Loucy (cell line): ENCODE results near the gene IGSF8.

Experiments
- H2AFZ ChIP-seq: fragments of 200-600 bp; sonication (generic); 2 replicates; pipeline ENCODE4 v1.6.0; 2016; ENCODE audit warnings: antibody characterized with exemption, mild to moderate bottlenecking, low read length, moderate library complexity
- H3F3A ChIP-seq: fragments of 200-600 bp; 2 replicates; pipeline ENCODE4 v1.6.0; 2016; ENCODE audit warnings: antibody characterized with exemption, low read depth, mild to moderate bottlenecking
- H3K27me3 ChIP-seq: fragments of 200-600 bp; sonication (generic); 2 replicates; pipeline ENCODE4 v1.6.1; 2014; ENCODE audit warnings: low read length, mild to moderate bottlenecking; ENCODE audit not compliant: insufficient read depth, poor library complexity, severe bottlenecking
- H3K36me3 ChIP-seq: fragments of 200-600 bp; sonication (generic); 2 replicates; pipeline ENCODE4 v1.6.1; 2016; ENCODE audit warnings: low read length; ENCODE audit not compliant: insufficient read depth
- H3K4me1 ChIP-seq: fragments of 200-600 bp; sonication (generic); 2 replicates; pipeline ENCODE4 v1.5.1; 2014; ENCODE audit warnings: low read length, mild to moderate bottlenecking; ENCODE audit not compliant: insufficient read depth, poor library complexity, severe bottlenecking
- H3K4me2 ChIP-seq: fragments of 200-600 bp; sonication (generic); 2 replicates; pipeline ENCODE4 v1.6.0; 2014; ENCODE audit warnings: antibody characterized with exemption, low read length, low read depth, mild to moderate bottlenecking; ENCODE audit not compliant: poor library complexity, severe bottlenecking
- H3K4me3 ChIP-seq: fragments of 200-600 bp; sonication (generic); 2 replicates; pipeline ENCODE4 v1.5.1; 2014; ENCODE audit warnings: low read length, mild to moderate bottlenecking, mixed read lengths; ENCODE audit not compliant: poor library complexity, severe bottlenecking
- H3K79me2 ChIP-seq: fragments of 200-600 bp; sonication (generic); 2 replicates; pipeline ENCODE4 v1.6.1; 2014; ENCODE audit warnings: low read length; ENCODE audit not compliant: insufficient read depth
- H3K9ac ChIP-seq: fragments of 200-600 bp; sonication (generic); 2 replicates; pipeline ENCODE4 v1.6.0; 2014; ENCODE audit warnings: mild to moderate bottlenecking, low read depth, low read length, moderate library complexity; ENCODE audit not compliant: poor library complexity, severe bottlenecking
- H3K9me2 ChIP-seq: fragments of 200-600 bp; sonication (generic); replicated peaks from 2 replicates; pipeline ENCODE4 v1.6.1; 2016; ENCODE audit warnings: low read depth, low read length, mixed read lengths
- H3K9me3 ChIP-seq: fragments of 200-600 bp; sonication (generic); 2 replicates; pipeline ENCODE4 v1.6.1; 2014; ENCODE audit warnings: mild to moderate bottlenecking, antibody characterized with exemption, low read length, low read depth; ENCODE audit not compliant: insufficient read depth
- H4K20me1 ChIP-seq: fragments of 200-600 bp; sonication (generic); 2 replicates; pipeline ENCODE4 v1.6.0; 2014; ENCODE audit warnings: antibody characterized with exemption, low read length, mild to moderate bottlenecking; ENCODE audit not compliant: insufficient read depth, poor library complexity, severe bottlenecking
- CTCF ChIP-seq: fragments of 200-600 bp; sonication (generic); conservative IDR thresholded peaks from 2 replicates; pipeline ENCODE4 v1.5.1; 2014; ENCODE audit warnings: mild to moderate bottlenecking, antibody characterized with exemption, low read length
- EZH2phosphoT487 ChIP-seq: fragments of 200-600 bp; IDR thresholded peaks from 2 replicates; pipeline ENCODE4 v1.6.1; 2018; ENCODE audit warnings: antibody characterized with exemption, mild to moderate bottlenecking, moderate library complexity, borderline replicate concordance

Gene IGSF8

GRCh38 chr1:160096274-160097116 is 1.9 kb downstream of the IGSF8 start:
- peak overlapping the region; percentile 84 for H3K9ac ChIP-seq

GRCh38 chr1:160095382-160096105 is 2.9 kb downstream of the IGSF8 start:
- Histone ChIP-seq H3F3A (no peaks in the 10 kb centered on the region), H4K20me1 (no peaks in the 10 kb centered on the region), H3K4me1 (peaks cover 20% of the 10 kb centered on the region), H3K4me3 (no peak overlapping the region), H2AFZ (no peak overlapping the region), H3K27me3 (no peaks in the 10 kb centered on the region), H3K4me2 (peak overlapping the region; percentile 93), H3K9me3 (no peaks in the 10 kb centered on the region), H3K9ac (peak overlapping the region; percentile 84), H3K36me3 (peaks cover 3% of the 10 kb centered on the region; the same call in 1 of the 2 replicates), H3K79me2 (peaks cover 18% of the 10 kb centered on the region; the same call in 1 of the 2 replicates), H3K9me2 (no peaks in the 10 kb centered on the region)
- no peak for TF ChIP-seq CTCF
- TF ChIP-seq EZH2phosphoT487: no peak

More at GRCh38 chr1:160096274-160097116, 1.9 kb downstream of the IGSF8 start:
- no peaks in the 10 kb centered on the region for H3K27me3 ChIP-seq
- H3K79me2 ChIP-seq: peaks cover 18% of the 10 kb centered on the region; the same call in 1 of the 2 replicates
- peaks cover 3% of the 10 kb centered on the region; the same call in 1 of the 2 replicates for H3K36me3 ChIP-seq
- no peak for TF ChIP-seq CTCF
- peaks cover 24% of the 10 kb centered on the region for H3K4me1 ChIP-seq
- H3K9me3 ChIP-seq: no peaks in the 10 kb centered on the region
- H4K20me1 ChIP-seq: no peaks in the 10 kb centered on the region
- no peaks in the 10 kb centered on the region for H3K9me2 ChIP-seq
- H2AFZ ChIP-seq: no peak overlapping the region
- H3K4me3 ChIP-seq: peak overlapping the region; percentile 83
- no peaks in the 10 kb centered on the region for H3F3A ChIP-seq
- H3K4me2 ChIP-seq: peak overlapping the region; percentile 93

GRCh38 chr1:160094806-160095205 is 3.6 kb downstream of the IGSF8 start:
- Histone ChIP-seq H4K20me1 (no peaks in the 10 kb centered on the region), H3K4me1 (peaks cover 20% of the 10 kb centered on the region), H2AFZ (no peak overlapping the region), H3K36me3 (peaks cover 3% of the 10 kb centered on the region; the same call in 1 of the 2 replicates), H3K9me2 (no peaks in the 10 kb centered on the region), H3K79me2 (peaks cover 18% of the 10 kb centered on the region; the same call in 1 of the 2 replicates), H3K4me3 (no peak overlapping the region), H3K9me3 (no peaks in the 10 kb centered on the region), H3K4me2 (no peak overlapping the region), H3K27me3 (no peaks in the 10 kb centered on the region), H3F3A (no peaks in the 10 kb centered on the region), H3K9ac (no peak overlapping the region)
- TF ChIP-seq EZH2phosphoT487 (no peak), CTCF (no peak)
